AG09309 (cell line): Measurements from ENCODE around the gene RSRC1.

ENCODE experiments used
- DNase-seq: peaks from one replicate; pipeline ENCODE4 v3.0.0-alpha.2; 2010; ENCODE audit warnings: low read depth
- H3K4me3 ChIP-seq: 2 replicates; pipeline ENCODE4 v1.5.1; 2011; ENCODE audit warnings: mild to moderate bottlenecking, low read depth, low read length, moderate library complexity; ENCODE audit not compliant: control insufficient read depth
- TF ChIP-seq, protein P1 (sequence below): IDR thresholded peaks from 2 replicates; pipeline ENCODE4 v1.5.1; 2011; ENCODE audit warnings: mild to moderate bottlenecking, low read depth, low read length, inconsistent platforms; ENCODE audit not compliant: insufficient read depth, control insufficient read depth; ENCODE audit errors: missing control alignments

RSRC1 gene

DNA sequence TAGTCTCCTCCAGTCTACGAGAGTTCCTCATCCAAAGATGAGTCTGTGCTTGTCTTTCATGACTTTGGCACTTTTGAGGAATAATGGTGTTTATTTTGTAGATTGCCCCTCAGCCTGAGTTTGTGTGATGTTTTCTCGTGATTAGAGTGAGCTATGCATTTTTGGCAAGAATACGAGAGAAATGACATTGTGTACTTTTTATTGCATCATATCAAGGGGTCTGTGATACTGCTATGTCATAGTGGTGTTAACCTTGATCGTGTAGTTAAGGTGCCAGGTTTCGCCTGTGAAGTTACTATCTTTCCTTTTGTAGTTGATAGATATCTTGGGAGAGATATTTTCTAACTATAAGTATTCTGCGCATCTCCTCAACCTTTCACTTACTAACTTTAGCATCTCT lies 18.9 kb downstream of the RSRC1 start:
- no peak overlapping the region for H3K4me3 ChIP-seq
- no peak for DNase-seq
- TF ChIP-seq, protein P1, sequence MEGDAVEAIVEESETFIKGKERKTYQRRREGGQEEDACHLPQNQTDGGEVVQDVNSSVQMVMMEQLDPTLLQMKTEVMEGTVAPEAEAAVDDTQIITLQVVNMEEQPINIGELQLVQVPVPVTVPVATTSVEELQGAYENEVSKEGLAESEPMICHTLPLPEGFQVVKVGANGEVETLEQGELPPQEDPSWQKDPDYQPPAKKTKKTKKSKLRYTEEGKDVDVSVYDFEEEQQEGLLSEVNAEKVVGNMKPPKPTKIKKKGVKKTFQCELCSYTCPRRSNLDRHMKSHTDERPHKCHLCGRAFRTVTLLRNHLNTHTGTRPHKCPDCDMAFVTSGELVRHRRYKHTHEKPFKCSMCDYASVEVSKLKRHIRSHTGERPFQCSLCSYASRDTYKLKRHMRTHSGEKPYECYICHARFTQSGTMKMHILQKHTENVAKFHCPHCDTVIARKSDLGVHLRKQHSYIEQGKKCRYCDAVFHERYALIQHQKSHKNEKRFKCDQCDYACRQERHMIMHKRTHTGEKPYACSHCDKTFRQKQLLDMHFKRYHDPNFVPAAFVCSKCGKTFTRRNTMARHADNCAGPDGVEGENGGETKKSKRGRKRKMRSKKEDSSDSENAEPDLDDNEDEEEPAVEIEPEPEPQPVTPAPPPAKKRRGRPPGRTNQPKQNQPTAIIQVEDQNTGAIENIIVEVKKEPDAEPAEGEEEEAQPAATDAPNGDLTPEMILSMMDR, result no peak

DNA sequence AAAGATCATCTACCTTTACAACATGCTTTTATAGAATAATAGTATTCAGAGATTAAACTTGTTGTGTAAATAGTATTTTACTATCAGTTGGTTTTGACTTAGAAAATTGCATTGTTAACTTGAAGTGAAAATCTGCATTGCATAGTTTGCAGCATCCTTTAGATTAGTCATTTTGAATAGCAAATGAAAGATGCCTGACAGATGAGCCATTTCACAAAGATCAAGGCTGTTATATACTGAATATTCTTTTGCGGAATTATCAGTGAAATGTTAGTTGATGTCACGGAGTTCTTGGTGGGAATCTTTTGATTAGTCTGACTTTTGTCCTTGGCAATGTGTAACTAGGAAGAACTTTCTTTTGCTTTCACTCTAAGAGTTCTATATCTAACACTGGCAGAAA lies 24.5 kb downstream of the RSRC1 start:
- TF ChIP-seq, protein P1, result no peak
- no peak overlapping the region for H3K4me3 ChIP-seq

DNA sequence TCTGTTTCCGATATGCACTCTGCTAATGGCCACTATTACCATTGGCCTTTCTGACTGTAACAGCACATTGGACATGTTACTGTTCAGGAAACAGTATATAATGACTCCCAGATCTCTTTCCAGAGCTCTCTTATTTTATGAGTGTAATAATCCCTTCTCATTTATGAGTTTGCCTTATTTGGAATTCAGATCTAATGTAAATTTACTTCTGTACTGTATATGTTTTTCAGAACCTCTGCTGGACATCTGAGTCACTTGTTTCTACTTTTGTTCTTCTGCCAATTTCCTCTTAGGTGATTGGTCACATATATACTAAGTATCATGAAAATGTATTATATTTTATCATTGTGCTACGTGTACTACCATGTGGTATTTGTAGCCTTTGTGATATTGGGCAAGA lies 30.5 kb downstream of the RSRC1 start:
- TF ChIP-seq, protein P1, result no peak
- no peak for DNase-seq
- H3K4me3 ChIP-seq, result no peak overlapping the region

More for the DNA sequence above, 24.5 kb downstream of the RSRC1 start:
- DNase-seq, result no peak

DNA sequence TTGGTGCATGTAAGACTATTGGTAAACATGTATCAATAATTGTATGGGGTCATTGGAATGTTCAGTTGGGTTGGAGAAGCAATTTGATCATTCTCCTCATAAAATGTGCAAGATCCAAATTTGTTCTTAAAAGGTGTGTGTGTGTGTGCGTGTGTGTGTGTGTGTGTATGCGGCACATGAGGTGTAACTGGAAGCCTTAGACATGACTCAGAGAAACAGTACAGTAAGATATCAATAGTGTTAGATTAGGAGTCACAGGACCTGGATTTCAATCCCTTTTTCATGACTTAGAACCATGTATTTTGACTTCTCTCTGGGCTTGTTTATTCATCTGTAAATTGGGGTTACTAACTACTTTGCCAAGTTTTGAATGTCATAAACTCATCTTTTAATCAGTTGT lies 38.3 kb downstream of the RSRC1 start:
- no peak overlapping the region for H3K4me3 ChIP-seq
- DNase-seq, result no peak
- TF ChIP-seq, protein P1, result no peak

DNA sequence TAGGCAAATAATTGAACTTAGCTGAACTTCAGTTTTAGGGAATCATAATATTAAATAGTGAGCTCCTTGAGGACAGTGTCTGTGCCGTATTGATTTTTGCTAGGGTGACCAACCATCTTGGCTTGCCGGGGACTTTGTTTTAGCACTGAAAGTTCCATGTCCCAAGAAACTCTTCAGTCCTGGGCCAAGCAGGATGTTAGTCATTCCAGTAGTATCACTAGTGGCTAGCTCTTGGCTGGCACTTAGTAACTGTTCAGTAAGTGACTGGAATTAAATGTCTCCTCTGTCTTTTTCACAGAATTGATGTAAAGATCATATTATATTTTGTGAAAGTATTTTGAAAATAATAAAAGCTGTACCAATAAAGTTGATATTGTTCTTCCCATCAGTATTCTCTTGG lies 42.3 kb downstream of the RSRC1 start:
- TF ChIP-seq, protein P1, result no peak
- DNase-seq, result no peak
- no peak overlapping the region for H3K4me3 ChIP-seq

DNA sequence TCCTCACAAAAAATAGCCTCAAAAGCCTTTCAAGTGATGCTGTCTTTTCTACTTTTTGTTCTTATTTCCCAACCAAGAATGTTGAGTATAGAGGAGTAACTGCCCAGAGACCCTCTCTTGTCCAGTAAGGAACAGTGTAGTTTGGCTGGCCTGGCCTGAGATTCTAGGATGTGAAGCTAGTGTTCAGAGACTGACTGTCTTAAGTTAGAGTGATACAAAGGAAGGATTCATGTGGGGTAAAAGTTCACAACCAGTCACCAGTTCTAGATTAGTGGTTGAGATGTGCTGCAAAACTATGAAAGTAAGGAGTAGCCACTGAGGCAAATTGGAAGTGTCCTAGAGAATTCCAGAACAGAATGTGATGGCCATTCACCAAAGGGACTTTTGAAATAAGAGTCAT lies 49.1 kb downstream of the RSRC1 start:
- TF ChIP-seq, protein P1, result no peak
- no peak for DNase-seq
- no peak overlapping the region for H3K4me3 ChIP-seq

DNA sequence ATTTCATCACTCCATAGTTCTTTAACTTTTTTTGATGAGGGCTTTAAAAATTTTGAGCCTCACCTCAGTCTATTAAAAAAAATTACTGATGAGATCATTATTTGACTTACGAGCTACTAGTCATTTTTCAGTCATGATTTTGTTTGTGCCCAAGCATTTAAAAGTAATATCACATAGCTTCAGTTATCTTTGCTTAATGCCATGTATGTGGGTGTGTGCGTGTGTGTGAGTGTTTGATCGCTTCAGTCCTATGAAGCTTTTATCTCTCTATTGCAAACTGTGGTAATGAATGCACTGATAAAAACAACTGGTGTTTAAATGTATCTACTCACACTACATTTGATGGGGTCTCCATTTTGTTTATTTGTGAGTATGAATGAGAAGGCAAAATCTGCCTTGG lies 49.8 kb downstream of the RSRC1 start:
- DNase-seq, result no peak
- no peak overlapping the region for H3K4me3 ChIP-seq
- TF ChIP-seq, protein P1, result no peak
